GM18870 (cell line): ENCODE data around the gene GOLPH3.
"Not testable (repeated sequence)": the region's sequence is repeated elsewhere in the genome, so short reads cannot be mapped to it uniquely, and the experiment has no call there.

Source experiments
- ATAC-seq: cut with Tn5 transposase; IDR thresholded peaks from one replicate; pipeline ENCODE4 v1.9.1; 2021; ENCODE audit warnings: moderate library complexity; ENCODE audit not compliant: unreplicated experiment

GOLPH3 gene

DNA sequence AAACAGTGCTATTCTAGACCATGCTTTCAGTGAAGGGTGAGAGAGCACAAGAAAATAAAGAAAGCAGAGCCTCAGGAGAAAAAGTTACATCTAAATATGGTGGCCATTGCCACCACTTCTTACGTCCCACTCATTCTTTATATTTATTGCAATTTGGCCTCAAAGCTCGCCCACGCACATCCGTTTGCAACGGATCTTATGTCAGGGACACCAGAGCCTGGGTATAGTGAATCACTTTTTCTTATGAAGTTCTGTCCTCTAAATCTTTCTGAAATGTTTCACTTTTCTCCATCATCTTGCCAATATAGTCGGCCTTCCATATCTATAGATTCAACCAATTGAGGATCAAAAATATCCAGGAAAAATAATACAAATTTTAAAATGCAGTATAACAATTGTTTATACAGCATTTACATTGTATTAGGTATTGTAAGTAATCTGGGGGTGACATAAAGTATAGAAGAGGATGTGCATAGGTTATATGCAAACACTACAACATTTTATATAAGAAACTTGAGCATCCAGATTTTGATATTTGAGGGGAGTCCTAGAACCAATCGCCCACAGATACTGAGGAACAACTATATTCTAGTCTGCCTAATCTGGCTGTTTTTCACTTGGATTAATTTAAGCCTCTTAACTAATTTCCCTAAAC lies 35.2 kb downstream of the GOLPH3 start:
- no peak for ATAC-seq

DNA sequence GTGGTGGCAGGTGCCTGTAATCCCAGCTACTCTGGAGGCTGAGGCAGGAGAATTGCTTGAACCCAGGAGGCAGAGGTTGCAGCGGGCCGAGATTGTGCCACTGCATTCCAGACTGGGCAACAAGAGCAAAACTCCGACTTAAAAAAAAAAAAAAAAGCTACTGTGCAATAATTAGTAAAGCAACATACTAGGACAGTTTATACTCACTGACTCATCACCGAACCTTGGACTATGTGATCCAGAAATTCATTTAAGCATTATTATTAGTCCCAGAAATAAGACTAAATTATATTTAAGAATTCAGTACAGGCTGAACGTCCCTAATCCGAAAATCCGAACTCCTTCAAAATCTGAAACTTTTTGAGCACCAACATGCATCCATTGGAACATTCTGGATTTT lies 37.8 kb downstream of the GOLPH3 start:
- no peak for ATAC-seq

DNA sequence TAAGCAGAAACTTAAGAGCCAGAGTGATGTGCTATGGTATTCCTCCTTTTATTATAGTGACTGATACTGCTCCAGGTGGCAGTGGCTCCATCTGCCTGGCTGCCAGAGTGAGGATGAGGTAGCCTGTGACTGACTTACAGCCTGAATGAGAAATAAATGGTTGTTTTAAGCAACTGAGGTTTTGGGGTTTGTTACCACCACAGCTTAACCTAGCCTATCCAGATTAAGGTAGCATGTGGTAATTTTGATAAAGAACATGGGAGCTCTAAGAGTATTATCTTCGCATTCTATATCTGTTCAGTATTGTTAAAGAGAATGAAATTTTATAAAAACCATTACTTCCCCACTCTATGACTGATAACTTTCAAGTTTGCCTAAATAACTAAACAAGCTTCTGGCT lies 39.0 kb downstream of the GOLPH3 start:
- ATAC-seq = no peak

DNA sequence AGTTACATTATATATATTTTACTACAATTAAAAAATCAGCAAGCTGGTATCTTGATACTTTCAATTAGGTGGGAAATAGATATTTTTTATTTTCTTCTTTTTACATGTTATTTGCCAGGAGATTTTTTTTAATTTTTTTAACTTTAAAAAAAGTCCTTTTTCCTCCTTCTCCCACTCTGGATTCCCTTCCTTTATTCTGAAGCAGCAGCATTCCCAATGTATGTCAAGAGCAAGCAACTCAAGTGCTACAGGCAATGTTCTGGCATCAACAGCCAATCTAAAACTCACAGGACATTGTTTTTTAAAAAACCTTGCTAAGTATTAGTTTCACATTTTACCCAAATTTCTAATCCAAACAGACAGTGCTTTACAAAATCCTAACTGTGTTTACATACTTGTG lies 41.4 kb downstream of the GOLPH3 start:
- ATAC-seq = no peak

DNA sequence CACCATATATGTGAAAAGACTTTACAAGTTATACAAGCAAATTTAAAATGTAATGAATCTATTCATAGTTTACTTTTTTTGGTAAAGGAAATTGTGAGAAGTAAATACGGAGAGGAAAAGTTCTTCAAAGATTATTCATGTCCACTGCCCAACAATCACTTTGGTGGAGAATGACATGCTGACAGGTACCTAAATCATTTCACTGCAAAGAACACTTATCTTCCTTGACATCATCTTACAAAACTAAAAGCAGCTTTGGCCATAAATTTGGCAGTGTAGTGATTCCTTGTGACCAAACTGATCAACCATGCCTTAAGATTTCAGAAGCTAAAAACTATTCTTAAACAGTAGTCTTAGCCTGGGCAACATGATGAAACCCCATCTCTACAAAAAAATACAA lies 42.5 kb downstream of the GOLPH3 start:
- no peak for ATAC-seq

DNA sequence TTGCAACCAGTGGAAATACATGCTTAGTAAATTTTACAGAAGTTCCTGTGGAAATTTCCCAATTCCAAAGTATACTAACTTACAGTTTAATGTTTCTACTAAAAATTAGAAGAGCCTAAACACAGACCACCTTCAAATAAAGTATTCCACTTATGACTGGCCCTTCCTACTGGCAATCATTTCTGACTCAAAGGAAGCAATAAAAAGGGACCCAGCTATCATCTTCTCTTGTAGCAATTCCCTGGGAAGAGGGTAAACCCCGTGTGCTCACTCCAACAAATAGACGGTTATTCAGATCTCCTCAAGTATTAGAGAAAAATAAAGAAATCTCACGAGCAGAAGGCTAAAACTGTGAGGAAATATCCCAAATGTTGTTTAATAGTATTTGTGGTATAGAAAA lies 43.3 kb downstream of the GOLPH3 start:
- ATAC-seq = no peak

DNA sequence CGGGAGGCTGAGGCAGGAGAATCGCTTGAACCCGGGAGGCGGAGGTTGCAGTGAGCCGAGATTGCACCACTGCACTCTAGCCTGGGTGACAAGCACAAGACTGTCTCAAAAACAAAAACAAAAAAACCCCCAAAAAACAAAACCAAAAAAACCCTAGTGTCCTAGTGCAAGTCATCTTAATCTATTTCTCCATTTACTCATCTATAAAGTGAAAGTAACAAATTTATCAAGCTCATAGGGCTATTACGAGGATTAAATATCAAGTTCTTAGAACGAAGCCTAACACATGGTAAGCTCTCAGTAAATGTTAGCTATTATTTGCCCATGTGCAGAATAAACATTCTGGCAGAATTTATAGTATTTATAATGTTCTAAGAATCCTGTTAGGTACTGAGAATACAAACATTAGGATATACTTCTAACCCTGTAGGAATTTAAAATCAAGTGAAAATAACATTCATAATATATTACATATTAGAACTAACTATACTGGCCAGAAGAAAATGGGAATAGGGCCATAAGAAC lies 45.0 kb downstream of the GOLPH3 start:
- ATAC-seq = no peak

DNA sequence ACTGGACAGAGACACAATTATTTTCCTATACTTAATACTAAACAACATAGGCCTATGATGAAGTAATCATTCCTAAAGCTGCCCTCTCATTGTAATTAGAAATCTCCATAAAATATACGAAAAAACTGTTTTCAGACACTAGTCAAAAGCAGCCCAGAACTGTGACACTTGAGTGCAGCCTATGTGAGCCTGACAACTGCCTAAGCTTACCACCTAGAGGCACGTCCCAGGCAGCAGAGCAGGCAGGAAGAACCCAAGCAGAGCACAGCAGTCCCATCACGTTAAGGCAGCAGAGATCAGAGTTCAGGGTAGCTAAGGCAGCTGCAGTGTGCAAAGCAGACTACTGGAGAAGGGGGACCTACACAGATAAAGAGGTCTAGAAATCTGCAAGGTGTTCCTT lies 46.4 kb downstream of the GOLPH3 start:
- ATAC-seq = no peak

DNA sequence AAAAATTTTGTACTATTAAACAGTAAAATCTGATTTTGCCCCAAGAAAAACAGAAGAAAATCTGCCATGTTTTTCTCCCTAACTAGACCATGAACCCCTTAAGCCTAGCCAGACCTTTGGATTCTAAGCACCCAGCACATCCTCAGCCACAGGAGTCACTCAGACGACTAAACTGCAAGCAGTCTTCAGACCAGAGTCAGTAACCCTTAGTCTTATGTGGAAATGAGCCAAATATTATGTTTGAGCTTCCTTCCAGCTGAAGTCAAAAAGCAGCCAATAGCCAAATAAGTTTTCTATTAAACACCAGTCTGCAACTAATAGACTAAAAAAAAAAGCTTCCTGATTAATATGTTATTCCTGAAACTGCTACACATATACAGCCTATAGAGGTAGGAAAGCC lies 47.4 kb downstream of the GOLPH3 start:
- no peak for ATAC-seq

DNA sequence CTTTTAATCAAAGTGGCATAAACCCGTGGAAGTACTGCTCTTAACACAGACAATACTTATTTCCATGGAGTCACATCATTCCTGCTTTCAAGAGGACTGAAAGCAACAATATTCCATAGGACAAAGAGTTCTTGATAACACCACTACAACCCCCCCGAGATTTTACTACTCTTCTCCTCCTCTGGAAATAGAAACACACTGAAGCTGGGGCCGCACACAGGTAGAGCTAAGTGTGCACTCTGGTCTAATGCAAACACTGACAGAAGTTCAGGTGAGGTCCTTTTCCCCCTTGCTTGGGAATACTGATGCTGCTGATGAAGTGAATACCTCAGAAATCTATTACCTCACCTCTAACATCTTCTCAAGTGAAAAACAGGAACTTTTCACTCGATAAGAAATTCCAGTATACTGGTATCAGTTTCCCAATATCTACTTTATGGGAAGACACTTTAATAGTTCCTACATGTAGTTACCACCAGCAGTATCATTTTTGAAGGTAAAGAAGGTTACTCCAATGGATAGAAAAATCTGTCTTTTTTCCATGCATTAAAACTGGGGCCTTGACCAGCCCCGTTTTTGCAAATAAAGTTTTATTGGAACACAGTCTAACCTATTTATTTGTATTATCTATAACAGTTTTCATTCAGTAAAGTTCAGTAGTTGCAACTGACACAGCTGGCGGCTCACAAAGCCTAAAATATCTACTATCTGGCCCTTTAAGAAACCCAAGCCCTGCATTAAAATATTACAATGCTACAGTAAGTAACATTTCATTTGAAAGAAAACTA lies 50.0 kb downstream of the GOLPH3 start:
- no peak for ATAC-seq

DNA sequence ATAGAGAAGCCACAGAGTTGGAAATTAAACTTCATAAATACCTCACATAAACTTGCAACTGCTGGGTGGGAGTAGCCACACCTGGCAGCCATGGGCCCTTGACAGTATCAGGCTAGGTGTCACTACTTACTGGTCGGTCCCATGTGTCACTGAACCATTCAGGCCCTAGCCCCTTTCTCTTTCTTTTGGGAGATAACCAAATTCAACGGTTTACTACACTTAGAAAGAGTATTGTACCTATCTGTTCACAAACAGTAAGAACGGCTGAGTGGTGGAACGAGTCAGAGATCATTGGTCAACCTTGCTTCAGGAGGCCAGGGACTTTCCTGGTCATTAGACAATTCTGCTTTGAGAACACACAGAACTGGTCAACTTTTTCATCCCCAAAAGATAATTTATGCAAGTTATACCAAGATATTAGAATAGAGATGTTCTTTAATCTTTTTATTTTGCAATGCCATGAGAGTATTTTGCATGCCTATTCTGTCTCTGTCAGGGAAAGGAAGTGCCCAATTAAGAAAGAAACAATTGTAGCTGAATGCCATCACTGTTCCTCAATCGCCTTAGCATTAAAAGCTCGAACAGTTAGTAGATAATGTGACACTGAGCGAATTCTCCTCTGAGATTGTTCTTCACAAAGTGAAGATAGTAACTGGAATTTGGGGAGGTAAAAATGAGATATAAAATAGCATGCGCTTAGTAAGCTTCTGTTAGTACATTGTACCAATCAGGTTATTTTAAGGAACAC lies 50.9 kb downstream of the GOLPH3 start:
- no peak for ATAC-seq

DNA sequence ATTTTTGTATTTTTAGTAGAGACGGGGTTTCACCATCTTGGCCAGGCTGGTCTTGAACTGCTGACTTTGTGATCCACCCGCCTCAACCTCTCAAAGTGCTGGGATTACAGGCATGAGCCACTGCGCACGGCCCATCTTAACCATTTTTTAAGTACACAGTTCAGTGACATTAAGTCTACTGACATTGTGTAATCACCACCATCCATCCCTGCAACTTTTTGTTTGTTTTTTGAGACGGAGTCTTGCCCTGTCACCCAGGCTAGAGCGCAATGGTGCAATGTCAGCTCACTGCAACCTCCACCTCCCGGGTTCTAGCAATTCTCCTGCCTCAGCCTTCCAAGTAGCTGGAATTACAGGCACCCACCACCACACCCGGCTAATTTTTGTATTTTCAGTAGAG lies 55.2 kb downstream of the GOLPH3 start:
- ATAC-seq = not testable (repeated sequence)

DNA sequence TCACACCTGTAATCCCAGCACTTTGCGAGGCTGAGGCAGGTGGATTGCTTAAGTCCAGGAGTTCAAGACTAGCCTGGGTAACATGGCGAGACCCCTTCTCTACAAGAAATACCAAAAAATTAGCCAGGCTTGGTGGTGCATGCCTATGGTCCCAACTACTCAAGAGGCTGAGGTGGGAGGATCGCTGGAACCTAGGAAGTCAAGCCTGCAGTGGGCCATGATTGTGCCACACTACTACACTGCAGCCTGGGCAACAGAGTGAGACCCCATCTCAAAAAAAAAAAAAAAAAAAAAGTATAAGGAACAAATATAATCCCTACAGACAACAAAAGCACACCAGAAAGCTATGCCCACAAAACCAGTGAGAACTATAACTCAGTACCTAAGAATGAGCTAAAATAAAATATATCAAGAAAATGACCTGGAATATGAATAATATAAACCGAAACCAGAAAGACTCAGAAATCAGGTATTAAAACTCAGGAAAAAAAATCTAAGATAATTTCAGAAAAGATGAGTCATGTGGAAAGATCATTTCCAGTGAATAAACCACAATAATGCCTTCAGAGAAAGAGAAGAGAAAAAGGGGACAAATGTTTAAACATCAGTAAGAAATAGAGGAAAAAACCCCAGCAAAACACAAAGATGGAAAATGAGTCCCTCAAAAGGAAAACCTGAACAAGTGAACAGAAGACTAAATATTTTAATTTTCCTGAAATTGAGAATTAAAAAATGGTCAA lies 57.4 kb downstream of the GOLPH3 start:
- no peak for ATAC-seq

DNA sequence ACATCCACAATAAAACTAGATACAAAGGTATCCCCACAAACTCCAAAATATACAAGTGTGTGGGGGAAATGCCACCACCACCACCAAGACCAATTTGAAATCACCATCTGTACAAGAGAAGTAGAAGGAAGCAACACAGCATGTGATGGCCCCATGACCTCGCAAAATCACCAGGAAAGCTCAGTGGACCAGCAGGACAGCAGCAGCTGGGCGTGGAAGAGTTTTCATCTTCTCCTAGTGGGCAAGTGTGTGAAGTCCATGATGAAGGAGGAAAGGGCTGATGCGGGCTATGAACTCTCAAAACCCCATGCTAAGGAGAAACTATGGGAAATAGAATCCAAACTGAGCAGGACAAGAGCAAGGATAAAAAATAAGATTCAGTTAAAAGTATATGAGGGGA lies 58.1 kb downstream of the GOLPH3 start:
- ATAC-seq = no peak

DNA sequence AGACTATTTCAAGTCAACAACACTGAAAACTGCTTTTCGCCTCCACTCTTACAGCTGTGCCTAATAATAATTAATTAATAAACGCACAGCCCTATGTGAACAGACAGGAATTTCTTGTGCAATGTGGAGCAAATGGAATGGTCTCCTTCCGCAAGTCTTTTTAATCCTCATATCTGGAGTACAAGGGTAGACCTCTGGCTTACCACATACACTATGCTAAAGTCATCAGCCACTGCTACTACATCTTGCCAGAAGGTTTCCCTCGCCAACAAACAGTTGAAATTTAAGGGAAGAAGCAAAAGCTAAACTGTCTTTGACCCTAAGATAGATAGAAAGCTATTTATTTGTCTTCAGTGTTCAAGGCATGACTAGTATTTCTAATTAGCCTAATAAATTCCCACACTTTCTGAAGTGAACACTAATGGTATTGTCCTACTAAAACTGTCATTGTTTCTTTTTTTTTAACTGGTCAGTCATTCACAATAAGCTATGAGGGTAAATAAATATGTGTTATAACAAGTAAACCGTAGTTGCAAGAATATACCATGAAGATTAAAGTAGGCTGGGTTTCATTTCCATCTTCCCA lies 63.9 kb downstream of the GOLPH3 start:
- ATAC-seq = no peak

DNA sequence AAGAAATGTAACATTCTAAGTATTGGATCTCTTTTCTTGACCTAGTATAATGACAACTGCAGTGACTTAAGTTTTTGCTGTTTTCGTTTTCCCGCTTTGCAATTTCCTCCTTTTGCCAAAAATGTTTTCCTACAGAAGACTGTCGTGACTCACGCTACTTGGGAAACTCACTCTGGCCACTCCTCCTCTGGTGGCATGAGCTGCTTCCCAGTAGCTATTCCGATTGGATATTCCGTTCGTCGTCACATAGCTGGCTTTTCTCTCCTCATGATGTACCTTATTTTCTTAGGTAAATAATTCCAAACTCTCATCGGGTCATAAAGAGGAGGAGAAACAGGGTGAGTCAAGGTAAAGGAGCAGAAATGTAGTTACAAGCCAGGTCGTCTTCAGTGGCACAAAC lies 64.9 kb downstream of the GOLPH3 start:
- no peak for ATAC-seq

DNA sequence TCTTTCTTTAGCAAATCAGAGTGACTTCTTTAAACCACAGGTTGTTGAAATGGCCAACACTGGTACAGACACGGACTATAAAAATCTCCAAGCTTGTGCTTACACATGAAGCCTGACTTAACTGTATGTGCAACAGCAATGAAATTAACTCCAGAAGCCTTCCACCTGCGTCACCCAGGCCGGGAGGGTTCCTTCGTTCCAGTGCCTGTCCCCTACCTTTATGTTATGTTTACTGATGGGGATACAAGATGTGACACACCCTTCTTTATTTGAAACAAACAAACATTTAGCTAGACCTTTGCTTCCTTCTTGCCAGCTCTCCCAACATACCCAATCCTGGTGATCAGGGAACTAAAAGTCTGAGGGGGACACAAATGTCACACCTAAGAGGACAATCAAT lies 66.0 kb downstream of the GOLPH3 start:
- no peak for ATAC-seq

DNA sequence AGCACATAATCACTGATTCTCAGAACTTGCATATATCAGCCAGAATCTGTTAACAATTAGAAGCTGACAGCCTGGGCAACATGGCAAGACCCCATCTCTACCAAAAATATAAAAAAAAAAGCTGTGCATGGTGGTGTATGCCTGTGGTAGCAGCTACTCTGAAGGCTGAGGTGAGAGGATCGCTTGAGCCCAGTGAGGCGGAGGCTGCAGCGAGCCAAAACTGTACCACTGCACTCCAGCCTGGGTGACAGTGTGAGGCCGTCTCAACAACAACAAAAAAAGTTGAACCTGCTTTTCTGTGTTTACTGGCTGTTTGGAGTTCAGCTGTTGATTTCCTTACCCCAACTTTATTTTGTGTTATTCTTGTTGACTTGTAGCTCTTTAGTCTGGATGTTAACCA lies 66.8 kb downstream of the GOLPH3 start:
- no peak for ATAC-seq

DNA sequence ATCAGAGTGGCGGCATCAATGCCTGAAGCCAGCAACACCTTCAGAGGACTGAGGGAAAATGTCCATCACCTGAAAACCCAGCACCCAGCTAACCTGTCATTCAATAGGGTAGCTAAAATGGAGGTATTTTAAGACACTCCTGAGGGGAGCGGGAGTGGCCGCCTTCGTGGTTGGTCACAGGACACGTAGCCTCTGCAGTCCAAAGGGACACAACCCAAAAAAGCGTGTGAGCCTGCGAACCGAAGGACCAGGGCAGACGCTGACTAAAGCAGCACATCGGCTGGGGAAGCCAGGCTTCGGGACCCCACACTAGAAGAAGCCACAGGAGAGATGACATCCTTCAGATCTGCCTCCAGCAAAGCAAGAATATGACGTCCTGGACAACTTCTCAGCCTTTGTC lies 70.6 kb downstream of the GOLPH3 start:
- no peak for ATAC-seq

DNA sequence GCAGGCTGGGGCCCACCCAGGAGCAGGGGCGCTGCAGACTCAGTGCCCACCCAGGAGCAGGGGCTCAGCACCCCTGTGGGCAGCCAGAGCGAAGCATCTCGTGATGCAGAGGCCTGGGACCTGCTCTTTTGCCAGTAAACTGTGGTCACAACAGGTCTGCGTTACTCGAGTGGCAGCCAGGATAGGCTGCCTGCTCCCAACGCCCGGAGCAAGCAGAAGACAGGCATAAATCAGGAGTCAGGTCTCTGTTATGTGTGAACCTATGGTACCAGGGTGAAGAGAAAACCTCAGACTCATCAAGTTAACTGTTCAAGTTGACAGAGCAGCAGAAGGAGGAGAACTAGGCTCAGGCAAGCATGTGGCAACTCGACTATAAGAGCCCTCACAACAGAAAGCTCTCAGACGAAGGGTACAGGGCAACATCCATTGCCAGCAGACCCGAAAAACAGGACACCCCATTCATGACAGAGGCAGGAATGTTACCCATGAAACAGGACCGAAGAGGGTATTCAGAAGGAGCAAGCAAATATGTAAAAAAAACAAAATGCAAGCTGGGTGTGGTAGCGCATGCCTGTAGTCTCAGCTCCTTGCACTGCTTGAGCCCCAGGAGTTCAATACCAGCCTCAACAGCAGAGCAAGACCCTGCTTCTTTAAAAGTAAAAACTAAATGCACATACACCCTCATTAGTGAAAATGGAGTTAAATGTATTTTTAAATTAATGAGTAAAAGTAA lies 71.7 kb downstream of the GOLPH3 start:
- no peak for ATAC-seq
